ENCODE measurements around the gene TNRC6A. TPM values are rescaled to one million over a fixed set of nuclear protein-coding genes. Genes with fewer than 3 reads are reported as not detected.

Gene TNRC6A
- total and polyA plus RNA-seq, 9 of the 15 experiments (the other 6 are each of a cell fraction or from before 2014, with no cell fraction given), result 3.4 to 32.1 (median 26.6) TPM

DNA sequence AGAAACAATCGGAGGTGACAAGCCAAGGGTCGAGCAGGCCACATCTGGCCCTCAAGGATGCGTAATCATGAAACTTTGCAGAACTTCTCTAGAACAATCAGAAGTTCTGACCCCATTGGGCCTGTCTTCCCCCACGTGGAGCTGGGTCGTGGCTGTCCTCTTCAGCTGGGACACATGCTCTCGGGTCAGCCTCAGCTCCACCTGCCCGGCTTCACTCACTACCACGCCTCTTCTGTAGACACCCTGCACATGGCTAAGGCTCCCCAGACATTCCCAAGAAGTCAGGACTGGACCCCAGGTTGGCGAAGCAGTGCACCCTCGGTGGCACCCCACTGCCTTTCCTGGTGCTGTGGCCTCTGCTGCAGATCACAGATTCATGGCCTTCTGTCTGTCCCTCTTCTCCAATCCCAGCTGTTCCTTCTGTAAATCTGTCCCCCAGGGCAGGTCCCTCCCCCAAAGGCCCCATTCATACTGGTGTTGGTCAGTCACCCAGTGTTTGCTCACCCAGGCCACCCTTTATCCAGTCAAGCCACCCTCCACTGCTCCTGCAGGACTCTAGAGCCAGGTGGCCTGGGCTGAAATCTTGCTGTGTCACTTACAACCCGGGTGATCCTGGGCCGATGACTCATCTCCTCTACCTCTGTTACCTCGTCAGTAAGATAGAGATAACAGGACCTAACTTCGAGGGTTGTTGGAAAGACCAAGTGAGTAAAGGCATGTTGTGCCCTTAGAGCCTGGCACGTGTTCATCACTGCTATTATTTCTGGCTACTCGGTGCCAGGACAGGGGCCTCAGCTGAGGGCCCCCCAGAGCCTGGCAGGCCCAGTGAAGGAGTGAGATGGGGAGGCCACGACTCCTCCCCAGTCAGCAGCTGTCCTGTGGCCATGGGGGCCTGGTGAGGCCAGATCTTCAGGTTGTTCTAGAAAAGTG, 114.9 kb downstream of the TNRC6A start (continued):
- TF ChIP-seq, protein P1, sequence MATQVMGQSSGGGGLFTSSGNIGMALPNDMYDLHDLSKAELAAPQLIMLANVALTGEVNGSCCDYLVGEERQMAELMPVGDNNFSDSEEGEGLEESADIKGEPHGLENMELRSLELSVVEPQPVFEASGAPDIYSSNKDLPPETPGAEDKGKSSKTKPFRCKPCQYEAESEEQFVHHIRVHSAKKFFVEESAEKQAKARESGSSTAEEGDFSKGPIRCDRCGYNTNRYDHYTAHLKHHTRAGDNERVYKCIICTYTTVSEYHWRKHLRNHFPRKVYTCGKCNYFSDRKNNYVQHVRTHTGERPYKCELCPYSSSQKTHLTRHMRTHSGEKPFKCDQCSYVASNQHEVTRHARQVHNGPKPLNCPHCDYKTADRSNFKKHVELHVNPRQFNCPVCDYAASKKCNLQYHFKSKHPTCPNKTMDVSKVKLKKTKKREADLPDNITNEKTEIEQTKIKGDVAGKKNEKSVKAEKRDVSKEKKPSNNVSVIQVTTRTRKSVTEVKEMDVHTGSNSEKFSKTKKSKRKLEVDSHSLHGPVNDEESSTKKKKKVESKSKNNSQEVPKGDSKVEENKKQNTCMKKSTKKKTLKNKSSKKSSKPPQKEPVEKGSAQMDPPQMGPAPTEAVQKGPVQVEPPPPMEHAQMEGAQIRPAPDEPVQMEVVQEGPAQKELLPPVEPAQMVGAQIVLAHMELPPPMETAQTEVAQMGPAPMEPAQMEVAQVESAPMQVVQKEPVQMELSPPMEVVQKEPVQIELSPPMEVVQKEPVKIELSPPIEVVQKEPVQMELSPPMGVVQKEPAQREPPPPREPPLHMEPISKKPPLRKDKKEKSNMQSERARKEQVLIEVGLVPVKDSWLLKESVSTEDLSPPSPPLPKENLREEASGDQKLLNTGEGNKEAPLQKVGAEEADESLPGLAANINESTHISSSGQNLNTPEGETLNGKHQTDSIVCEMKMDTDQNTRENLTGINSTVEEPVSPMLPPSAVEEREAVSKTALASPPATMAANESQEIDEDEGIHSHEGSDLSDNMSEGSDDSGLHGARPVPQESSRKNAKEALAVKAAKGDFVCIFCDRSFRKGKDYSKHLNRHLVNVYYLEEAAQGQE (IDR thresholded peaks at IDR 0.05; ENCODE audit: borderline replicate concordance), result peak; percentile 47; the same call in 1 of the 2 replicates
- TF ChIP-seq, protein P1 (CRISPR knock-in tag; IDR thresholded peaks at IDR 0.05; ENCODE audit: low read depth), result no peak
- TF ChIP-seq ZZZ3 (IDR thresholded peaks at IDR 0.05), result no peak
- TF ChIP-seq, protein P2, sequence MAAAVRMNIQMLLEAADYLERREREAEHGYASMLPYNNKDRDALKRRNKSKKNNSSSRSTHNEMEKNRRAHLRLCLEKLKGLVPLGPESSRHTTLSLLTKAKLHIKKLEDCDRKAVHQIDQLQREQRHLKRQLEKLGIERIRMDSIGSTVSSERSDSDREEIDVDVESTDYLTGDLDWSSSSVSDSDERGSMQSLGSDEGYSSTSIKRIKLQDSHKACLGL (CRISPR knock-in tag; IDR thresholded peaks at IDR 0.05; ENCODE audit: borderline replicate concordance, poor library complexity, severe bottlenecking), result peak; percentile 26
- TF ChIP-seq E2F3 (CRISPR knock-in tag; IDR thresholded peaks at IDR 0.05), result no peak
- TF ChIP-seq, protein P3, sequence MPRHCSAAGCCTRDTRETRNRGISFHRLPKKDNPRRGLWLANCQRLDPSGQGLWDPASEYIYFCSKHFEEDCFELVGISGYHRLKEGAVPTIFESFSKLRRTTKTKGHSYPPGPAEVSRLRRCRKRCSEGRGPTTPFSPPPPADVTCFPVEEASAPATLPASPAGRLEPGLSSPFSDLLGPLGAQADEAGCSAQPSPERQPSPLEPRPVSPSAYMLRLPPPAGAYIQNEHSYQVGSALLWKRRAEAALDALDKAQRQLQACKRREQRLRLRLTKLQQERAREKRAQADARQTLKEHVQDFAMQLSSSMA (CRISPR knock-in tag; IDR thresholded peaks at IDR 0.05), result no peak
- no peak for TF ChIP-seq POLR3G (IDR thresholded peaks at IDR 0.05; ENCODE audit: extremely low read depth, insufficient read length, insufficient replicate concordance)
- TF ChIP-seq POLR2AphosphoS5 (IDR thresholded peaks at IDR 0.05; ENCODE audit: control insufficient read depth, insufficient read depth, low read depth, low read length), result peak; percentile 83
- no peak for TF ChIP-seq ETS2 (tag; IDR thresholded peaks at IDR 0.05; ENCODE audit: borderline replicate concordance, poor library complexity, severe bottlenecking)
- TF ChIP-seq, protein P4, sequence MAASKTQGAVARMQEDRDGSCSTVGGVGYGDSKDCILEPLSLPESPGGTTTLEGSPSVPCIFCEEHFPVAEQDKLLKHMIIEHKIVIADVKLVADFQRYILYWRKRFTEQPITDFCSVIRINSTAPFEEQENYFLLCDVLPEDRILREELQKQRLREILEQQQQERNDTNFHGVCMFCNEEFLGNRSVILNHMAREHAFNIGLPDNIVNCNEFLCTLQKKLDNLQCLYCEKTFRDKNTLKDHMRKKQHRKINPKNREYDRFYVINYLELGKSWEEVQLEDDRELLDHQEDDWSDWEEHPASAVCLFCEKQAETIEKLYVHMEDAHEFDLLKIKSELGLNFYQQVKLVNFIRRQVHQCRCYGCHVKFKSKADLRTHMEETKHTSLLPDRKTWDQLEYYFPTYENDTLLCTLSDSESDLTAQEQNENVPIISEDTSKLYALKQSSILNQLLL (CRISPR knock-in tag; IDR thresholded peaks at IDR 0.05; ENCODE audit: borderline replicate concordance), result no peak
- TF ChIP-seq, protein P5, sequence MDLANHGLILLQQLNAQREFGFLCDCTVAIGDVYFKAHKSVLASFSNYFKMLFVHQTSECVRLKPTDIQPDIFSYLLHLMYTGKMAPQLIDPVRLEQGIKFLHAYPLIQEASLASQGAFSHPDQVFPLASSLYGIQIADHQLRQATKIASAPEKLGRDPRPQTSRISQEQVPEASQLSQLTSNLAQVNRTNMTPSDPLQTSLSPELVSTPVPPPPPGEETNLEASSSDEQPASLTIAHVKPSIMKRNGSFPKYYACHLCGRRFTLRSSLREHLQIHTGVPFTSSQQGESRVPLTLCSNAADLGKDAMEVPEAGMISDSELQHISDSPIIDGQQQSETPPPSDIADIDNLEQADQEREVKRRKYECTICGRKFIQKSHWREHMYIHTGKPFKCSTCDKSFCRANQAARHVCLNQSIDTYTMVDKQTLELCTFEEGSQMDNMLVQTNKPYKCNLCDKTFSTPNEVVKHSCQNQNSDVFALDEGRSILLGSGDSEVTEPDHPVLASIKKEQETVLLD (IDR thresholded peaks at IDR 0.05), result no peak
